ENCODE data around the gene PRKN. TPM values are rescaled to one million over a fixed set of nuclear protein-coding genes. Genes with fewer than 3 reads are reported as not detected.

Gene PRKN
- total RNA-seq, 1 experiment from 2014 or later: not detected

DNA sequence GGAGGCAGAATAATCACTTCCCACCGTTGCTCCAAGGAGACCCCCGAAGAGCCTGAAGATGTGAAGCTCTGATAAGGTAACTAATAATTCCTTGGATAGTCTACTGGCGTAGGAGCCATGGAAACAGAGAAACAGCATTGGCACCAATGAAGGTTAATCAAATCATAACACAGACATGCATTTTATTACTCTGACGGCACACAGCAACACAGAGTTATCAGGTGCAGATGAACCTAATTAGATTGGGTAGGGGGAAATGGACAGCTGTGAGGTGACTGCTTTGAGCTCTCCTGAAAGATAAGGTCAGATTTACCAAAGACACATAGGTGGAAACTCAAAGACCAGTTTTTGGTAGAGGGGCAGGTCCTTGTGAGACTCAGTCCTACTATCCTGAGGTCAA lies 909.7 kb downstream of the PRKN start:
- TF ChIP-seq, protein P1, sequence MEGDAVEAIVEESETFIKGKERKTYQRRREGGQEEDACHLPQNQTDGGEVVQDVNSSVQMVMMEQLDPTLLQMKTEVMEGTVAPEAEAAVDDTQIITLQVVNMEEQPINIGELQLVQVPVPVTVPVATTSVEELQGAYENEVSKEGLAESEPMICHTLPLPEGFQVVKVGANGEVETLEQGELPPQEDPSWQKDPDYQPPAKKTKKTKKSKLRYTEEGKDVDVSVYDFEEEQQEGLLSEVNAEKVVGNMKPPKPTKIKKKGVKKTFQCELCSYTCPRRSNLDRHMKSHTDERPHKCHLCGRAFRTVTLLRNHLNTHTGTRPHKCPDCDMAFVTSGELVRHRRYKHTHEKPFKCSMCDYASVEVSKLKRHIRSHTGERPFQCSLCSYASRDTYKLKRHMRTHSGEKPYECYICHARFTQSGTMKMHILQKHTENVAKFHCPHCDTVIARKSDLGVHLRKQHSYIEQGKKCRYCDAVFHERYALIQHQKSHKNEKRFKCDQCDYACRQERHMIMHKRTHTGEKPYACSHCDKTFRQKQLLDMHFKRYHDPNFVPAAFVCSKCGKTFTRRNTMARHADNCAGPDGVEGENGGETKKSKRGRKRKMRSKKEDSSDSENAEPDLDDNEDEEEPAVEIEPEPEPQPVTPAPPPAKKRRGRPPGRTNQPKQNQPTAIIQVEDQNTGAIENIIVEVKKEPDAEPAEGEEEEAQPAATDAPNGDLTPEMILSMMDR (conservative IDR thresholded peaks at IDR 0.05): no peak
- no peak for TF ChIP-seq EZH2 (IDR thresholded peaks at IDR 0.05; ENCODE audit: low read depth)
- H3K4me3 ChIP-seq: no peak overlapping the region
- no peak for DNase-seq
- no peaks in the 10 kb centered on the region for H4K20me1 ChIP-seq (ENCODE audit: insufficient read depth)
- peaks cover 24% of the 10 kb centered on the region; the same call in 1 of the 2 replicates for H3K27me3 ChIP-seq (ENCODE audit: insufficient read depth, low read depth)
- no peak overlapping the region for H3K27ac ChIP-seq
- no peaks in the 10 kb centered on the region for H3K9me2 ChIP-seq (ENCODE audit: insufficient read depth)
- H2AFZ ChIP-seq: no peak overlapping the region
- intact Hi-C loops (cut with micrococcal nuclease; ENCODE audit: unreplicated experiment): no loop called here
- no peaks in the 10 kb centered on the region for H3K79me2 ChIP-seq (ENCODE audit: low read depth)
- CTCF ChIA-PET: no interaction called here
- no peak overlapping the region for H3K4me2 ChIP-seq
- BruUV-seq (replicated peaks): no TSS peak
- H3K36me3 ChIP-seq (ENCODE audit: low read depth): no peaks in the 10 kb centered on the region
- H3K9me3 ChIP-seq (ENCODE audit: insufficient read depth, low read depth): no peaks in the 10 kb centered on the region
- POLR2A ChIA-PET (ENCODE audit: unreplicated experiment): no interaction called here
- no peaks in the 10 kb centered on the region for H3F3A ChIP-seq (ENCODE audit: insufficient read depth, low read depth)
- no peaks in the 10 kb centered on the region for H3K4me1 ChIP-seq (replicated peaks; ENCODE audit: insufficient read depth)

DNA sequence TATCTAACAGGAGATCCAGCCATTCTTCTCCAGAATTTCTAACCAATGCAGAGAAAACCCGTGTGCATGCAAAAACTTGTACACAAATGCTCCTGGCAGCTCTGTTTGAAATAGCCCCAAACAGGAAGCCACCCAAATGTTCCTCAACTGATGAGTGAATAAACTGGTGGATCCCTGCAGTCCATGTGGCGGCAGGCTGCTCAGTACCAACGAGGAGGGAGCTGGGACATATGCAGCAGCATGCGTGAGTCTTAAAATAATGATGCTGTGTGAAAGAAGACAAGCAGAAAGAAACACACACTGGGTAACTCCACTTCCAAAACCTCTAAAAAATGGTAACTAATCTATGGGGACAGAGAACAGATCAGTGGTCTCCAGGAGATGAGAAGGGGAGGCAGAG lies 911.6 kb downstream of the PRKN start:
- H3K4me3 ChIP-seq: no peak overlapping the region
- no peak for DNase-seq
- H3K36me3 ChIP-seq (ENCODE audit: low read depth): no peaks in the 10 kb centered on the region
- TF ChIP-seq, protein P1 (conservative IDR thresholded peaks at IDR 0.05): no peak
- TF ChIP-seq EZH2 (IDR thresholded peaks at IDR 0.05; ENCODE audit: low read depth): no peak
- no peaks in the 10 kb centered on the region for H3K9me3 ChIP-seq (ENCODE audit: insufficient read depth, low read depth)
- no peak overlapping the region for H2AFZ ChIP-seq
- no peak overlapping the region for H3K27ac ChIP-seq
- no peaks in the 10 kb centered on the region for H3F3A ChIP-seq (ENCODE audit: insufficient read depth, low read depth)
- H4K20me1 ChIP-seq (ENCODE audit: insufficient read depth): no peaks in the 10 kb centered on the region
- H3K27me3 ChIP-seq (ENCODE audit: insufficient read depth, low read depth): peaks cover 24% of the 10 kb centered on the region; the same call in 1 of the 2 replicates
- H3K4me1 ChIP-seq (replicated peaks; ENCODE audit: insufficient read depth): no peaks in the 10 kb centered on the region
- H3K79me2 ChIP-seq (ENCODE audit: low read depth): no peaks in the 10 kb centered on the region
- no peak overlapping the region for H3K4me2 ChIP-seq
- ChIA-PET CTCF (no interaction called here), POLR2A (ENCODE audit: unreplicated experiment) (no interaction called here)
- intact Hi-C loops (cut with micrococcal nuclease; ENCODE audit: unreplicated experiment): no loop called here
- BruUV-seq (replicated peaks): no TSS peak
- no peaks in the 10 kb centered on the region for H3K9me2 ChIP-seq (ENCODE audit: insufficient read depth)

DNA sequence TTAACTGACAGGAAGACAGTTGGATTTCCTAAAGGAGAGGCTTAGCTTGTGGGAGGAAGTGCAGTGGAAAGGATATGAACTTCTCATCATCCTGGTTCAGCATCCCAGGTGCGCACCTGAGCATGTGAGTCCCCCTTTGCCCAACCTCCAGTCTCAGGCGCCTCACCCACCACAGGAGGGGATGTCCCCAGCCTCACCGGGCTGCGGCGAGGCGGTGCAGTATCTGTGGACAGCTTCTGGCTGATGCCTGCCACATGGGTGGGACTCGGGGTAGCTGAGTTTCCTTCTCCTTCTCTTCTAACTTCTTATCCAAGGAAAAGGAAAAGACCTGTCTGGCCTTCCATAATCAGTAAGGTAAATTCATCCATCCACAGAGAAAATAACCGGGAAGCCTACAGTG lies 914.4 kb downstream of the PRKN start:
- Histone ChIP-seq H3K4me3 (no peak overlapping the region), H3K9me3 (ENCODE audit: insufficient read depth, low read depth) (no peaks in the 10 kb centered on the region), H4K20me1 (ENCODE audit: insufficient read depth) (no peaks in the 10 kb centered on the region), H3K79me2 (ENCODE audit: low read depth) (no peaks in the 10 kb centered on the region), H2AFZ (no peak overlapping the region), H3K36me3 (ENCODE audit: low read depth) (no peaks in the 10 kb centered on the region), H3K4me1 (replicated peaks; ENCODE audit: insufficient read depth) (no peaks in the 10 kb centered on the region), H3K9me2 (ENCODE audit: insufficient read depth) (no peaks in the 10 kb centered on the region), H3K27me3 (ENCODE audit: insufficient read depth, low read depth) (peaks cover 20% of the 10 kb centered on the region; the same call in 1 of the 2 replicates), H3K27ac (no peak overlapping the region), H3K4me2 (no peak overlapping the region), H3F3A (ENCODE audit: insufficient read depth, low read depth) (no peaks in the 10 kb centered on the region)
- intact Hi-C loops (cut with micrococcal nuclease; ENCODE audit: unreplicated experiment): no loop called here
- no TSS peak for BruUV-seq (replicated peaks)
- ChIA-PET CTCF (no interaction called here), POLR2A (ENCODE audit: unreplicated experiment) (no interaction called here)
- DNase-seq: no peak
- no peak for TF ChIP-seq EZH2 (IDR thresholded peaks at IDR 0.05; ENCODE audit: low read depth)
- TF ChIP-seq, protein P1 (conservative IDR thresholded peaks at IDR 0.05): no peak
